PC-3 (cell line): ENCODE measurements around the gene SEC23B. TPM values are rescaled to one million over a fixed set of nuclear protein-coding genes. Genes with fewer than 3 reads are reported as not detected.

Source experiments
- ATAC-seq: fragments of 200-7000 bp; cut with Tn5 transposase; 2 replicates; pipeline ENCODE4 v1.9.1; 2020; ENCODE audit warnings: mild to moderate bottlenecking, moderate library complexity
- BruUV-seq: library from RNA; stranded (reverse); fragments of 400-500 nt; replicated peaks from 2 replicates; lab custom pipeline; 2021; lab: Mats Ljungman, UMichigan
- CTCF ChIA-PET: fragments of 300-600 bp; sonication (Branson Sonifier 250); formaldehyde crosslinking; loops from one replicate; lab custom pipeline; 2022; ENCODE audit warnings: antibody characterized with exemption; lab: Charles Lee
- POLR2A ChIA-PET: fragments of 300-600 bp; sonication (Branson Sonifier 250); formaldehyde crosslinking; loops from one replicate; lab custom pipeline; 2022; ENCODE audit warnings: antibody characterized with exemption; ENCODE audit not compliant: unreplicated experiment; lab: Charles Lee
- DNase-seq: peaks from one replicate; pipeline ENCODE4 v3.0.0-alpha.2; 2015
- H2AFZ ChIP-seq: fragments of 300-600 bp; sonication (generic); 2 replicates; pipeline ENCODE4 v1.6.0; 2016; ENCODE audit warnings: antibody characterized with exemption, low read length
- H3F3A ChIP-seq: fragments of 300-600 bp; sonication (generic); one replicate; pipeline ENCODE4 v1.6.0; 2017; ENCODE audit warnings: antibody characterized with exemption, low read length, control low read depth, mild to moderate bottlenecking; ENCODE audit not compliant: unreplicated experiment
- H3K27ac ChIP-seq: fragments of 300-600 bp; sonication (generic); 2 replicates; pipeline ENCODE4 v1.5.1; 2016; ENCODE audit warnings: mild to moderate bottlenecking, low read length
- H3K27me3 ChIP-seq: fragments of 300-600 bp; sonication (generic); 2 replicates; pipeline ENCODE4 v1.6.1; 2016; ENCODE audit warnings: low read length, mixed read lengths
- H3K36me3 ChIP-seq: fragments of 300-600 bp; sonication (generic); 2 replicates; pipeline ENCODE4 v1.6.1; 2016; ENCODE audit warnings: low read depth, mixed run types, low read length, mixed read lengths
- H3K4me1 ChIP-seq: fragments of 300-600 bp; sonication (generic); 2 replicates; pipeline ENCODE4 v1.5.1; 2016; ENCODE audit warnings: low read length; ENCODE audit not compliant: insufficient read depth
- H3K4me2 ChIP-seq: fragments of 300-600 bp; sonication (generic); 2 replicates; pipeline ENCODE4 v1.6.0; 2016; ENCODE audit warnings: low read length
- H3K4me3 ChIP-seq: fragments of 300-600 bp; sonication (generic); 2 replicates; pipeline ENCODE4 v1.5.1; 2016; ENCODE audit warnings: mild to moderate bottlenecking, low read length, mixed read lengths
- H3K79me2 ChIP-seq: fragments of 300-600 bp; sonication (generic); 2 replicates; pipeline ENCODE4 v1.6.1; 2017; ENCODE audit warnings: low read length, mixed read lengths
- H3K9ac ChIP-seq: fragments of 300-600 bp; sonication (generic); 2 replicates; pipeline ENCODE4 v1.6.0; 2016; ENCODE audit warnings: mild to moderate bottlenecking, low read length
- H3K9me2 ChIP-seq: fragments of 300-600 bp; sonication (generic); replicated peaks from 2 replicates; pipeline ENCODE4 v1.6.1; 2016; ENCODE audit warnings: mixed run types, low read length, mixed read lengths
- H3K9me3 ChIP-seq: fragments of 300-600 bp; sonication (generic); 2 replicates; pipeline ENCODE4 v1.6.1; 2016; ENCODE audit warnings: low read length, mixed read lengths
- H4K20me1 ChIP-seq: fragments of 300-600 bp; sonication (generic); 2 replicates; pipeline ENCODE4 v1.6.1; 2016; ENCODE audit warnings: low read length, mixed read lengths
- EZH2 ChIP-seq: fragments of 300-600 bp; sonication (generic); IDR thresholded peaks from one replicate; pipeline ENCODE4 v1.6.1; 2017; ENCODE audit warnings: antibody characterized with exemption, mild to moderate bottlenecking, low read length; ENCODE audit not compliant: unreplicated experiment
- EZH2phosphoT487 ChIP-seq: fragments of 300-600 bp; sonication (generic); IDR thresholded peaks from 2 replicates; pipeline ENCODE4 v1.6.1; 2018; ENCODE audit warnings: mild to moderate bottlenecking, antibody characterized with exemption, low read length, borderline replicate concordance
- intact Hi-C: fragments of 100-400 bp; cut with micrococcal nuclease; formaldehyde crosslinking; loops from 2 replicates; pipeline ENCODE4 v1.9.0; 2023
- total RNA-seq: library from RNA; depleted of rRNA; stranded (reverse); fragments of >200 nt; gene quantifications from 2 replicates; pipeline ENCODE4 v1.2.3, GENCODE V29; 2014
- TF ChIP-seq, protein P1 (sequence below): fragments of 300-600 bp; sonication (generic); conservative IDR thresholded peaks from 2 replicates; pipeline ENCODE4 v1.5.1; 2017; ENCODE audit warnings: antibody characterized with exemption, low read depth, mild to moderate bottlenecking, low read length

SEC23B gene
- total RNA-seq, 1 experiment from 2014 or later, result 89.5 TPM

- DNase-seq, result peak; percentile 53
- no TSS peak for BruUV-seq
- ATAC-seq, result no peak; the same call in 1 of the 2 replicates
- H3K27ac ChIP-seq, result peak overlapping the region; percentile 82
- intact Hi-C loops, result loop anchor here (5.0 kb wide), 1 partner anchor 77 kb away; the partner anchor contains the start of genes DZANK1 and POLR3F
- no peak overlapping the region for H2AFZ ChIP-seq
- TF ChIP-seq EZH2phosphoT487 (no peak), EZH2 (no peak)
- TF ChIP-seq, protein P1, sequence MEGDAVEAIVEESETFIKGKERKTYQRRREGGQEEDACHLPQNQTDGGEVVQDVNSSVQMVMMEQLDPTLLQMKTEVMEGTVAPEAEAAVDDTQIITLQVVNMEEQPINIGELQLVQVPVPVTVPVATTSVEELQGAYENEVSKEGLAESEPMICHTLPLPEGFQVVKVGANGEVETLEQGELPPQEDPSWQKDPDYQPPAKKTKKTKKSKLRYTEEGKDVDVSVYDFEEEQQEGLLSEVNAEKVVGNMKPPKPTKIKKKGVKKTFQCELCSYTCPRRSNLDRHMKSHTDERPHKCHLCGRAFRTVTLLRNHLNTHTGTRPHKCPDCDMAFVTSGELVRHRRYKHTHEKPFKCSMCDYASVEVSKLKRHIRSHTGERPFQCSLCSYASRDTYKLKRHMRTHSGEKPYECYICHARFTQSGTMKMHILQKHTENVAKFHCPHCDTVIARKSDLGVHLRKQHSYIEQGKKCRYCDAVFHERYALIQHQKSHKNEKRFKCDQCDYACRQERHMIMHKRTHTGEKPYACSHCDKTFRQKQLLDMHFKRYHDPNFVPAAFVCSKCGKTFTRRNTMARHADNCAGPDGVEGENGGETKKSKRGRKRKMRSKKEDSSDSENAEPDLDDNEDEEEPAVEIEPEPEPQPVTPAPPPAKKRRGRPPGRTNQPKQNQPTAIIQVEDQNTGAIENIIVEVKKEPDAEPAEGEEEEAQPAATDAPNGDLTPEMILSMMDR, result no peak
- H3K9ac ChIP-seq, result peak overlapping the region; percentile 23; the same call in 1 of the 2 replicates
- CTCF ChIA-PET, result no interaction called here
- H3K36me3 ChIP-seq, result peaks cover 48% of the 10 kb centered on the region
- peaks cover 46% of the 10 kb centered on the region for H3K4me1 ChIP-seq
- H3K4me2 ChIP-seq, result peak overlapping the region; percentile 44
- H4K20me1 ChIP-seq, result no peaks in the 10 kb centered on the region
- H3K79me2 ChIP-seq, result no peaks in the 10 kb centered on the region
- no peak overlapping the region for H3K4me3 ChIP-seq
- H3K27me3 ChIP-seq, result no peaks in the 10 kb centered on the region
- POLR2A ChIA-PET, result no interaction called here
- peaks cover 12% of the 10 kb centered on the region for H3F3A ChIP-seq
- no peaks in the 10 kb centered on the region for H3K9me2 ChIP-seq
- H3K9me3 ChIP-seq, result no peaks in the 10 kb centered on the region
Measured at GRCh38 chr20:18543932-18544331, 36.2 kb downstream of the SEC23B start.

GRCh38 chr20:18545566-18545965, 37.8 kb downstream of the SEC23B start:
- Histone ChIP-seq H3K9ac (no peak overlapping the region), H3K4me2 (no peak overlapping the region), H3K36me3 (peaks cover 55% of the 10 kb centered on the region), H3K9me3 (no peaks in the 10 kb centered on the region), H3K9me2 (no peaks in the 10 kb centered on the region), H3K4me1 (peaks cover 40% of the 10 kb centered on the region), H3K79me2 (no peaks in the 10 kb centered on the region), H2AFZ (no peak overlapping the region), H3K27ac (no peak overlapping the region), H3K4me3 (no peak overlapping the region), H3K27me3 (no peaks in the 10 kb centered on the region), H4K20me1 (no peaks in the 10 kb centered on the region), H3F3A (peaks cover 12% of the 10 kb centered on the region)
- BruUV-seq, result no TSS peak
- DNase-seq (no peak), ATAC-seq (no peak)
- no peak for TF ChIP-seq EZH2
- TF ChIP-seq EZH2phosphoT487, result no peak
- TF ChIP-seq, protein P1, result no peak
- intact Hi-C loops, result no loop called here
- ChIA-PET POLR2A (interaction anchor here (0.7 kb wide), 1 partner anchor 38 kb away, joined by 6 read pairs; the partner anchor contains the start of gene SEC23B), CTCF (no interaction called here)

GRCh38 chr20:18548465-18548864, 40.7 kb downstream of the SEC23B start:
- intact Hi-C loops, result no loop called here
- POLR2A ChIA-PET, result no interaction called here

More at GRCh38 chr20:18548465-18548864, 40.7 kb downstream of the SEC23B start:
- CTCF ChIA-PET, result no interaction called here
- TF ChIP-seq, protein P1, result no peak
- TF ChIP-seq EZH2phosphoT487, result no peak
- DNase-seq (no peak), ATAC-seq (no peak)
- Histone ChIP-seq H2AFZ (no peak overlapping the region), H3F3A (no peaks in the 10 kb centered on the region), H3K4me2 (no peak overlapping the region), H3K4me3 (no peak overlapping the region), H3K9me3 (no peaks in the 10 kb centered on the region), H4K20me1 (no peaks in the 10 kb centered on the region), H3K27ac (no peak overlapping the region), H3K36me3 (peaks cover 58% of the 10 kb centered on the region), H3K9ac (no peak overlapping the region), H3K4me1 (peaks cover 12% of the 10 kb centered on the region), H3K79me2 (no peaks in the 10 kb centered on the region), H3K27me3 (no peaks in the 10 kb centered on the region), H3K9me2 (no peaks in the 10 kb centered on the region)
- no TSS peak for BruUV-seq
